Neuronal stem cell (in vitro differentiated cells): ENCODE measurements around the gene MCUB.

Experiments used
- DNase-seq: peaks from one replicate; pipeline ENCODE4 v3.0.0-alpha.2; 2013; ENCODE audit warnings: low spot score
- H2AFZ ChIP-seq: one replicate; pipeline ENCODE4 v1.6.1; 2013; ENCODE audit warnings: mild to moderate bottlenecking, low read length, inconsistent platforms
- H2AK5ac ChIP-seq: 2 replicates; pipeline ENCODE4 v1.6.1; 2013; ENCODE audit warnings: low read depth, mild to moderate bottlenecking, inconsistent platforms, low read length, moderate library complexity, mixed read lengths
- H2BK120ac ChIP-seq: 2 replicates; pipeline ENCODE4 v1.6.1; 2013; ENCODE audit warnings: low read depth, mild to moderate bottlenecking, inconsistent platforms, low read length, moderate library complexity, mixed read lengths
- H2BK12ac ChIP-seq: one replicate; pipeline ENCODE4 v1.6.1; 2013; ENCODE audit warnings: low read length, inconsistent platforms
- H2BK15ac ChIP-seq: 2 replicates; pipeline ENCODE4 v1.6.1; 2013; ENCODE audit warnings: mild to moderate bottlenecking, low read length, inconsistent platforms, mixed read lengths
- H2BK5ac ChIP-seq: one replicate; pipeline ENCODE4 v1.6.1; 2013; ENCODE audit warnings: inconsistent platforms, mild to moderate bottlenecking, low read length, moderate library complexity
- H3K14ac ChIP-seq: one replicate; pipeline ENCODE4 v1.6.1; 2013; ENCODE audit warnings: low read length, inconsistent platforms
- H3K18ac ChIP-seq: 2 replicates; pipeline ENCODE4 v1.6.1; 2013; ENCODE audit warnings: low read length, inconsistent platforms
- H3K23ac ChIP-seq: 2 replicates; pipeline ENCODE4 v1.6.1; 2013; ENCODE audit warnings: low read depth, mild to moderate bottlenecking, mixed read lengths, low read length, inconsistent platforms; ENCODE audit not compliant: poor library complexity
- H3K27ac ChIP-seq: replicated peaks from 3 replicates; pipeline ENCODE4 v1.5.1; 2013; ENCODE audit warnings: low read length, inconsistent platforms
- H3K27me3 ChIP-seq, 3 experiments: 2 replicates each; pipeline ENCODE4 v1.6.1; 2013; ENCODE audit warnings: low read length in 3 of 3, mild to moderate bottlenecking in 2 of 3, inconsistent platforms in 1 of 3, low read depth in 1 of 3, mixed read lengths in 1 of 3, moderate library complexity in 1 of 3; ENCODE audit not compliant: control insufficient read depth in 3 of 3, insufficient read depth in 3 of 3
- H3K36me3 ChIP-seq, 2 donors: replicated peaks in 1 of 2; 2 replicates each; pipeline ENCODE4 v1.6.1; 2013; ENCODE audit warnings: low read length in 2 of 2; ENCODE audit not compliant: control insufficient read depth in 2 of 2, insufficient read depth in 2 of 2
- H3K4ac ChIP-seq: 2 replicates; pipeline ENCODE4 v1.6.1; 2013; ENCODE audit warnings: inconsistent platforms, mild to moderate bottlenecking, low read length, moderate library complexity
- H3K4me1 ChIP-seq, 2 donors: 1 replicate in 1 of 2; 2 replicates in 1 of 2; pipeline ENCODE4 v1.6.1; 2013; ENCODE audit warnings: low read length in 2 of 2, low read depth in 1 of 2; ENCODE audit not compliant: control insufficient read depth in 2 of 2, insufficient read depth in 1 of 2
- H3K4me2 ChIP-seq: one replicate; pipeline ENCODE4 v1.6.1; 2013; ENCODE audit warnings: mild to moderate bottlenecking, low read length, inconsistent platforms; ENCODE audit not compliant: insufficient read depth, poor library complexity, severe bottlenecking
- H3K4me3 ChIP-seq, 2 donors: 2 replicates each; pipeline ENCODE4 v1.5.1; 2013; ENCODE audit warnings: low read length in 2 of 2, mild to moderate bottlenecking in 2 of 2, inconsistent platforms in 1 of 2, moderate library complexity in 1 of 2
- H3K79me1 ChIP-seq: one replicate; pipeline ENCODE4 v1.6.1; 2013; ENCODE audit warnings: low read depth, mild to moderate bottlenecking, inconsistent platforms, low read length, moderate library complexity
- H3K9ac ChIP-seq: one replicate; pipeline ENCODE4 v1.6.1; 2013; ENCODE audit warnings: mild to moderate bottlenecking, low read depth, low read length, inconsistent platforms; ENCODE audit not compliant: poor library complexity
- H3K9me3 ChIP-seq, 2 donors: replicated peaks in 1 of 2; 2 replicates each; pipeline versions ENCODE3 to v1.6.1; 2013; ENCODE audit warnings: low read length in 2 of 2, mild to moderate bottlenecking in 2 of 2, inconsistent platforms in 1 of 2, low read depth in 1 of 2, mixed read lengths in 1 of 2, moderate library complexity in 1 of 2; ENCODE audit not compliant: control insufficient read depth in 2 of 2, insufficient read depth in 1 of 2
- H4K8ac ChIP-seq: one replicate; pipeline ENCODE4 v1.6.1; 2013; ENCODE audit warnings: low read depth, mild to moderate bottlenecking, inconsistent platforms, low read length, moderate library complexity
- H4K91ac ChIP-seq: one replicate; pipeline ENCODE4 v1.6.1; 2013; ENCODE audit warnings: low read length, low read depth, mild to moderate bottlenecking, inconsistent platforms; ENCODE audit not compliant: poor library complexity
- WGBS, 2 donors: extraction: QIAGEN DNeasy Blood & Tissue Kit; methylation state at CpG; one replicate each; pipeline ENCODE4 v1.1.7; 2013; ENCODE audit warnings: missing lambda C conversion rate in 2 of 2, mixed read lengths in 1 of 2; ENCODE audit not compliant: insufficient read length in 2 of 2, insufficient replicate concordance in 1 of 2; ENCODE audit errors: extremely low coverage in 2 of 2; 5-methylcytosine and 5-hydroxymethylcytosine counted together

MCUB gene

DNA sequence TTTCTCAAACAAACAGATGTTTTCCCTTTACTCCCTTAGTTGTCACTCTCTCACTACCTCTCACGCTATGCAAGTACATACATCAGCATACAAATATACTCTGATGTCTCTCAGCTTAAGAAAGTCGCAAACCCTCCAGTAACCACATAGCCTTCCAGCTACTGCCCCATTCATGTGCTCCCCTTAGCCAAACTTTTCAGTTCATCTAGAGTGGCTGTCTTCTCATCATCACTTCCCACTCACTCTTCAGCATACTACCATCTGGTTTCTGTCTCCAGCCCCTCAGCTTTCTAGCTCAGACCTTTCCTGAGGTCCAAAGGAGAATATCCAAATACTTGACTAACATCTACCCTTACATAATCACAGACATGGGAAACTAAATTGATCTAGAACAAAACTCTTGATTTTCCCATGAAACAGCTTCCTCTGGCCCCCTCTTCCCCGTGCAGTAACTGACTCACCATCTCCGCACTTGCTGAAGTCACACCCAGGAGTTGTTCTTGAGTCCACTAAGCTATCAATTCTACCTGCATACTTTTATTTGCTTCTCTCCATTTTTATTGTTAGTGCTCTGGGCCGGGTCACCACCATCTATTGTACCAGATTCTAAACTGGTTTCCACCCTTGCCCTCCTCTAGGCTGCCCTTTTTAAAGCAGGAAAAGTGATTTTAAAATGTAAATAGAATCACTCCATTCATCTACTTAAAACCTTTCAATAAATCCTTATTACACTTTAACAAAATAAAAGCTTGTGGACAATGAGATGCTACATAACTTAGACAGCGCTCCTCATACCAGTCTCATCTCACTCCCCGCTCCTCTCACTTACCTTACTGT is 86.0 kb downstream of the MCUB start:
- H3K36me3 ChIP-seq: peaks cover 0 to under 1% of the 10 kb centered on the region in 2 donors

DNA sequence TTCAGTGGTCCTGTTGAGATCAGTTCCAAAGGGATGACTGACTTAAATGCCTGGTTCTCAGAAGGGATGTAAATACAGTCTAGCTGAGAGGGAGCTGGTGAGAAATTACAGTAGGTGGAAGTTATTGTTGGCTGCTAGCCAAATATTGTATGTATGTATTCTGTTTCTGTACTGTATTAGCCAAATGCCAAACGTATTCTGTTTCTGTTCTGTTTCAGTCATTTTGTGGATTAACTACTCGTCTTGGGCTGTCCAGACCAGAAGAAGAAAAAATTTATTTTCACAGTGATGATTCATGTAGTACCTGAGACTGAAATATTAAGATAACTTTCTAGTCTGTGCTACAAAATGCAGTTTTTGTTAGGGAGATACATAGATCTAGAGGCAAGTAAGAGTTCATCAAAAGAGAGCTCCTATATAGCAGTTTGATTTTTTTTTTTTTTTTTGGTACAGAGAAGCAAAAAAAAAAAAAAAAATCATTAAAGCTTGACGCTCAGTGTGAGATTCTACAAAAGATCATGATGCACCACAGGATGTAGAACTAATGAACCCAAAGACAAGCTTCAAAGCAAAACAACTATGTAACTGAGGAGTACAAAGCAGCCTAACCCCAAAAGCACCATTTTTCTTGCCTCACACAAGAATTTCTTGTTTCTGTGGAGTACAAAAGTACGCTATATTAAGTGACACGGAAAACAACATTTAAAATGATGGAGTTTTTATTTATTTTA is 88.4 kb downstream of the MCUB start:
- peaks cover 0 to 3% of the 10 kb centered on the region in 2 donors for H3K36me3 ChIP-seq
- H4K91ac ChIP-seq: no peak overlapping the region
- no peak overlapping the region for H2BK120ac ChIP-seq
- no peaks in the 10 kb centered on the region for H3K4me1 ChIP-seq
- WGBS, 2 donors: no CpG with 5 or more reads among the region's 5 CpGs
- no peak overlapping the region for H2BK5ac ChIP-seq
- no peak overlapping the region for H3K9ac ChIP-seq
- H2BK12ac ChIP-seq: no peak overlapping the region
- H4K8ac ChIP-seq: no peak overlapping the region
- H3K9me3 ChIP-seq: peaks cover 3 to 7% of the 10 kb centered on the region in 2 donors
- no peak overlapping the region for H3K14ac ChIP-seq
- H3K4me2 ChIP-seq: no peak overlapping the region
- no peak for DNase-seq
- H3K27ac ChIP-seq: no peak overlapping the region
- no peaks in the 10 kb centered on the region for H3K27me3 ChIP-seq
- H3K23ac ChIP-seq: no peak overlapping the region
- H3K4me3 ChIP-seq: no peak overlapping the region
- no peak overlapping the region for H2BK15ac ChIP-seq
- no peak overlapping the region for H3K18ac ChIP-seq
- no peak overlapping the region for H2AK5ac ChIP-seq
- H3K79me1 ChIP-seq: no peaks in the 10 kb centered on the region
- H2AFZ ChIP-seq: no peak overlapping the region
- H3K4ac ChIP-seq: no peak overlapping the region

More for the DNA sequence above, 86.0 kb downstream of the MCUB start:
- Histone ChIP-seq H2BK12ac (no peak overlapping the region), H3K14ac (no peak overlapping the region), H3K23ac (no peak overlapping the region), H3K79me1 (no peaks in the 10 kb centered on the region), H3K4ac (no peak overlapping the region), H2BK120ac (no peak overlapping the region), H2AFZ (no peak overlapping the region), H3K27ac (no peak overlapping the region), H2BK5ac (no peak overlapping the region), H3K9me3 (peaks cover 0 to 6% of the 10 kb centered on the region in 2 donors), H2BK15ac (no peak overlapping the region), H3K9ac (no peak overlapping the region), H3K4me1 (no peaks in the 10 kb centered on the region), H3K27me3 (no peaks in the 10 kb centered on the region), H2AK5ac (no peak overlapping the region), H4K8ac (no peak overlapping the region), H3K4me3 (no peak overlapping the region), H4K91ac (no peak overlapping the region), H3K4me2 (no peak overlapping the region), H3K18ac (no peak overlapping the region)
- DNase-seq: no peak
- no CpG with 5 or more reads among the region's 7 CpGs for WGBS, 2 donors

DNA sequence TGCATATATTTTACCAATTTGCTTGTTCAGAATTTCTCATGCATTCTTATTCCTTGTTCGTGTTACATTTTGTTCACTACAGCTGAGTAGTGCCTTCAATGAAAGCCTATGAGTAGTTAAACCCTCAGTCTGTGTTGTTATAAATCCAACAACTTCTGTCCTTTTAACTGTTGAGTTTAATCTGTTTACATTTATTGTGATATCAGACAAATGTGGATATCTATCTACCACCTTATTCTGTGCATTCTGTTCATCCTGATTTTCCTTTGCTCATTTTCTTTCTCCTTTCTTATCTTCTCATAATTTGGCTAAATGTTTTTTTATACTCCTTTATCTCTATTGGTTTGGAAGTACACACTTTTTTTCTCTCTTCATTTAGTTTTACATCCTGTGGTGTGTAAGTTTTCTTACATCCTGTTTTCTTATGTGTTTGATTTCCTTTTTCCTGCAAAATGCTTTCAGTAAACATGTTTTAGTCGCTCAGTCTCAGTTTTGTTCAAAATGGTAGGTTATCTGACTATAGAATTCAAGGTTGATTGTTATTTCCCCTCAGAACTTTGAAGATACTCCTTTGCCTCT is 89.0 kb downstream of the MCUB start:
- H2AFZ ChIP-seq: no peak overlapping the region
- no peak overlapping the region for H3K9ac ChIP-seq
- no peak overlapping the region for H2BK15ac ChIP-seq
- no CpG with 5 or more reads among the region's 2 CpGs for WGBS, 2 donors
- no peak overlapping the region for H3K14ac ChIP-seq
- peaks cover 3 to 7% of the 10 kb centered on the region in 2 donors for H3K9me3 ChIP-seq
- peaks cover 0 to 3% of the 10 kb centered on the region in 2 donors for H3K36me3 ChIP-seq
- H2AK5ac ChIP-seq: no peak overlapping the region
- no peak for DNase-seq
- no peak overlapping the region for H3K27ac ChIP-seq
- H3K79me1 ChIP-seq: no peaks in the 10 kb centered on the region
- H3K23ac ChIP-seq: no peak overlapping the region
- H2BK5ac ChIP-seq: no peak overlapping the region
- H3K27me3 ChIP-seq: no peaks in the 10 kb centered on the region
- no peak overlapping the region for H4K8ac ChIP-seq
- no peak overlapping the region for H3K4ac ChIP-seq
- no peak overlapping the region for H3K4me2 ChIP-seq
- H2BK120ac ChIP-seq: no peak overlapping the region
- no peaks in the 10 kb centered on the region for H3K4me1 ChIP-seq
- no peak overlapping the region for H3K18ac ChIP-seq
- no peak overlapping the region for H2BK12ac ChIP-seq
- no peak overlapping the region for H3K4me3 ChIP-seq
- H4K91ac ChIP-seq: no peak overlapping the region

DNA sequence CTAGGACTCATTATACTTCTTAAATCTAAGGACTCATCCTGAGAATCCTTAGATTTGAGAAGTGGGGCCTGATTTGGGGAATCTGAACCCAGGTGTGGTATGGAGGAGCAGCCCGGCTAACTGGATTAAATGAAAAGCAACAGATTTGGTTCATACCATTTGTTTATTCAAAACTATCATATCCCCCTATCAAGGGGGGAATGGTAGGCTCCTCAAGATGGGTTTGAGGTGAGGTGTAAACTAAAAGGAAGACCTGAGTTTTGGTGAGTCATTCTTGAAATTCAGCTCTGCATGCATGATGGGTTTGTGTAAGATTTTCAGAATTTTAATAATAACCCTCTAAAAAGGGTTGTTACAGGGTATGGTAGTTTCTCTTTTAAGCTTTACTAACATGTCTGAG is 89.8 kb downstream of the MCUB start:
- no peak for DNase-seq
- no peak overlapping the region for H2BK120ac ChIP-seq
- no peak overlapping the region for H4K91ac ChIP-seq
- H3K4me1 ChIP-seq: no peaks in the 10 kb centered on the region
- no peak overlapping the region for H4K8ac ChIP-seq
- H3K27me3 ChIP-seq: no peaks in the 10 kb centered on the region
- H3K14ac ChIP-seq: no peak overlapping the region
- no peak overlapping the region for H2BK5ac ChIP-seq
- no peak overlapping the region for H3K9ac ChIP-seq
- no peak overlapping the region for H3K18ac ChIP-seq
- peaks cover 0 to 3% of the 10 kb centered on the region in 2 donors for H3K36me3 ChIP-seq
- no peak overlapping the region for H2BK15ac ChIP-seq
- H3K79me1 ChIP-seq: no peaks in the 10 kb centered on the region
- no peak overlapping the region for H3K27ac ChIP-seq
- no peak overlapping the region for H3K4me2 ChIP-seq
- no peak overlapping the region for H3K23ac ChIP-seq
- H2AFZ ChIP-seq: no peak overlapping the region
- no peak overlapping the region for H2AK5ac ChIP-seq
- no CpG with 5 or more reads among the region's 1 CpG for WGBS, 2 donors
- H3K4me3 ChIP-seq: no peak overlapping the region
- H3K9me3 ChIP-seq: peaks cover 3 to 7% of the 10 kb centered on the region in 2 donors
- H3K4ac ChIP-seq: no peak overlapping the region
- no peak overlapping the region for H2BK12ac ChIP-seq
